PFSK-1 (cell line): ENCODE measurements around the gene MGST1.

Experiments
- POLR2AphosphoS5 ChIP-seq: IDR thresholded peaks from 2 replicates; pipeline ENCODE4 v1.6.1; 2012; ENCODE audit warnings: low read depth, mild to moderate bottlenecking, control low read depth, low read length, moderate library complexity
- SIN3A ChIP-seq: IDR thresholded peaks from 2 replicates; pipeline ENCODE4 v1.6.1; 2012; ENCODE audit warnings: mild to moderate bottlenecking, low read length, moderate library complexity, borderline replicate concordance; ENCODE audit not compliant: insufficient read depth

DNA sequence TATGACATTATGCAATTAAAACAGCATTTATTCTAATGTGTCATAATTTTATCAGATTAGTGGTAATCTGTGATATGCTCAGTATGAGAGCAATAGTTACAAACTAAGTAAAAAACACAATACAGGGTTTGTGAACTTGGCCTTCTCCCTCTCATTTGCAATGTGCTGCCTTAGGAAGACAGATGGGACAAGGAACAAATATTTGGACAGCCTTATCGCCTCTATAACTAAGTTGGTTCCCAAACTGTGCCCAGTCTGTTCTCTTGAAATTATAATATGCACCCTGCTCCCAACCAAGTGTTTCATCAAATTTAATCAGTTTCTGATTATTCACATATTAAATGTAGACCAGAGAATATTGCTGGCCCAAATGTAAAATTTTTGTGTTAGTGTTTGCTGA lies 22.7 kb downstream of the MGST1 start:
- no peak for TF ChIP-seq SIN3A
- TF ChIP-seq POLR2AphosphoS5 = no peak
